HG03521 (cell line): ENCODE results near the gene ABCC4.

ENCODE experiments used
- ATAC-seq: cut with Tn5 transposase; IDR thresholded peaks from one replicate; pipeline ENCODE4 v1.9.1; 2021; ENCODE audit warnings: mild to moderate bottlenecking, moderate library complexity; ENCODE audit not compliant: unreplicated experiment

The ABCC4 gene

DNA sequence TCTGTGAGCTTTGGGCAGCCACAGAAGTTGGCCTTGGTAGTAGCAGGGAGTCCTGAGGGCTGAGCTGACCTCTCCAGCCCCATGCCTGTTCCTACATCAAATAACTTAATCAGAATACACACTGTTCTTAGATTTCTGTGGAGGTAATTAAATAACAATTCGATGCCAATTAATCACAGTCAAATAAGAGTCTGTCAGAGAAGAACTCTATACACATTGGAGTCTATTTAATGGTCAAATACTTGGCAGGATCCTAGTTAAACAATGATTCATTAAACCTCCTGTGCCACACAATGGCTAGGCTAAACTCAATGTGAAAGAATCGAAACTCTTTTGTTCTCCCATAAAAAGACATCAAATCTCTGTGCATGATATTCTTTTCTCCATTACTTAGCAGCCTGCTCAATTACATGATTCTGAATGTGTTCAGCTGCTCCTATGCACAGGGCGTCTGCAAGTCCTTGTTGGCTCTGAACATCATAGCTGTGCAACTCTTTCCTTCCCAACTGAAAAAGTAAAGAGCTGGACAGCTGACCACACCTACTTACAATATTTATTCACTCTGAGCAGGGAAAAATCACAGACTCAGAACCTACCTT lies 173.1 kb downstream of the ABCC4 start:
- ATAC-seq, result no peak

DNA sequence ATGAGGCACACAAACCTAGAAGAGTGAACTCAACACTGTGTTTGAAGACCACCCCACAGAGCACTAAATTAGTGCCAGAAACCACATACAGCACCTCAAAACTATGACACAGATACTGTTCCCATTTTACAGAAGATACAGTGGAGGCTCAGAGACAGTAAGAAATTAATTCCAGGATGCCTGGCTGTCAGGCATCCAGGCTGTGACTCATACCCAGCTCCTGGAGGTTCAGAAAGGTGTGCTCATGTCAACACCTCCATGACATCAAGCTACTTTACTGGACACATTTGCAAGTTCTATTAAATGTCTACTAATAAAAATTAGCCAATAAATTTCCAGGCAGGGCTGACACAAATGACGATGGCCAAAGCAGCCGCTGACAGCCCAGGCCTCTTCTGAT lies 176.3 kb downstream of the ABCC4 start:
- no peak for ATAC-seq

DNA sequence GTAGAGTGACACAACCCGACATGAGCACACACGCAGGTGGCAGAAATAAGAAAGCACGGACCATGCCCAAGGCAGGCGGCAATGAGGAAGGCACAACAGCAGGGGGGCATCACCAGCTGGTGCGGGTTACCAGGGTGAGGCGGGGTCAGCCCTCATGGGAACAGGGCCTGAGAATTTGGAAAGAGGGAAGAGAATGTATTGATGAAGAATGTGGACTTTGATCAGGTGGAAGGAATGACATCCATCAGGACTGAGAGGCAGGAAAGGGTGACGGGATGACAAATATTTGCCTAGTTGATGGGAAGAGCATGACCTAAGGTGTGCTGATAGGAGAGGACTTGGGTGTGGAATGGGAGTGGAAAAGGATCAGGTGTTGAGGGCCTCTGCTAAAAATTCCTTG lies 177.5 kb downstream of the ABCC4 start:
- no peak for ATAC-seq

DNA sequence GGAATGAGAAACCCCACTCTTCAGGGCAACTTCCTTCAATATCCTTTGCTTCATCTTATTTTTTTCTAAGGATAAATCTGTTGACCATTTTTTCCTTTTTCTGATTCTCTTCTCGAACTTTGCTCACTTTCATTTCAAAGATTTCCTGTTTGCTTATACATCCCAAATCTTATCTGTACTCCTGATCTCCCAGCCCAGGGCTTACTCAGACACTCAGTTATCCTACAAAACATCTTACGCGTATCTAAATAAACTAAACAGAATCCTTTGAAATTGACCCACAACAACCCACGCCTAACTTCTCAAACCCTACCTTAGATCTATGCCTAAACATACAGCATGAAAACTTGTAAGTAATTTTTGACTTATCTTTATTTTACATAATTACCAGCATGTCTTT lies 179.2 kb downstream of the ABCC4 start:
- ATAC-seq, result no peak

DNA sequence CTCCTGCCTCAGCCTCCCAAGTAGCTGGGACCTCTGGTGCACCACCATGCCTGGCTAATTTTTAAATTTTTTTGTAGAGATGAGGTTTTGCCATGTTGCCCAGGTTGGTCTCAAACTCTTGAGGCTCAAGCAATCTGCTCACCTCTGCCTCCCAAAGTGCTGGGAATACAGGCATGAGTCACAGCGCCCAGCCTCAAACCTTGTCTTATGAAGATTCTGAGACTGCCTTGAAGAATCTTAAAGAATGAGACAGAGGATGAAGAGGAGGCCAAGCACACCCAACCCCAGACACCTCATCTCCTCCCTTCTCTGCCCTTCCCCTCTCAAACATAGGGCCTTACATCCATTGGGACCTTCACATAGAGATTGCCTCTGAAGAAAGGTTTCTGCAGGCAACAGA lies 179.7 kb downstream of the ABCC4 start:
- ATAC-seq, result no peak

DNA sequence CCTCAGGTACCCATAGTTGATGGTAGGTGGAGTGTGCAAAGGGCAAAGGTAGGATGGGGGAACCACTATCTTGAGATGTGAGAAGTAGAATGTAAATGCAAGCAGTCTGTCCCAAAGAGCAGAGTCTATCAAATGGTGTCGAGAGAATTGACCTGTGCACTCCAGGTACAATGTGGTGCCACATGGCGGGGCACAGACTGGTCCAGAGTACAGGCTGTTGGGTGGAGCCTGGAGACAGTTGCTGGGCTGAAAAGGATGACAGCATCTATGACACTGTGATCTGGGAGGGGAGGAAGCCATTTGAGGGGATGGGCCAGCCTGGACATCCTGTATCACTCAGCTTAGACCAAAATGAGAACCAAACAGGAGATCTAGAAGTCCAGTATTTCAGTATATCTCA lies 180.6 kb downstream of the ABCC4 start:
- ATAC-seq, result no peak

DNA sequence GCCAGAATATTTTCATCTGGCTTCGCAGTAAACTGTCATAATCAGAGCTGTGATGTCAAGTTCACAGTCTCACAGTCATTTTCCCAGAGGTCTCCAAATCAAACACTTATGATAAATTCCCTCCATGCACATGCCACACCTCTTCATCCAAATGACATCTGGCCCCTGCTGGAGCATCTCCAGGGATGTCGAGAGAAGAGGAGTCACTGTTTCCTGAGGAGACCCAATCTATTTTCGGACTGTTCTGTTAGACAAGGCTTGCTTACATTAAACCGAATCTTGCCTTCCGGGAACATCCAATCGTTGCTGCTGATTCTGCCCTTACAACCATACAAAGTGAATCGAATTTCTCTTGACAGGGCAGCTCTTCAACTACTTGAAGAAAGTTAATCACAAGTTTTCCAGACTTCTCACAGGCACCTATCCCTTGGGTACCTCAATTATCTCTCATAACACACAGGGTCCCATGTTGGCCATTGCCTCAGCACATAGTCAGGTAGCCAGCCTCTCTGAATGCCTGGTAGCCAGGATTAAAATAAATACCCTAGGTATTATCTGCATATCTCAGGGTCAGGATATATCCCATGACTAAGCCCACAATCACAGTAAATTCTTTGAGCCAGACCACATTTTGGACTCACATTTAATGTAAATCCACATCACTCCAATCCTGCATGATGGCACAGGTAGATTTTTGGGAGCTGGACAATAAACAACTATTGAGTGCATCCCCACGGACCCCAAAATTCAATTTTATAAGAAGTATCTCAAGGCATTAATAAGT lies 182.5 kb downstream of the ABCC4 start:
- ATAC-seq, result no peak

DNA sequence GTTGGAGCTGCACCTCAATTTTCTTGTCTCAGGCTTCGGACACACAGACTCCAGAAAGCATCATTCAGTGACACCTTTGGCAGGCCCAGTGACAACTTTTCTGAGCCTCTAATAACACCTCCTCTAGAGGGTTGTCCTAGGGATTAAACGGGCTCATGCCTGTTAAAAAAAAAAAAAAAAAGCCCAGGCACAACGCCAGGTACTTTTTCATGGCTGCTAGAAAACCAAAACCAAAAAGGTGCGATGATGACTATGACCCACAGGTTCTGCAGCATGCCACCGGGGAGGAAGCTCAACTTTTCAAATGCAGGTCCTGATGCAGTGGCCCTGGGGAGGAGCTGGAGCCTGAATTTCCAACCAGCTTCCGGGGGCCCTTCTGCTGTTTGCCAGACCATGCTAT lies 184.2 kb downstream of the ABCC4 start:
- no peak for ATAC-seq

DNA sequence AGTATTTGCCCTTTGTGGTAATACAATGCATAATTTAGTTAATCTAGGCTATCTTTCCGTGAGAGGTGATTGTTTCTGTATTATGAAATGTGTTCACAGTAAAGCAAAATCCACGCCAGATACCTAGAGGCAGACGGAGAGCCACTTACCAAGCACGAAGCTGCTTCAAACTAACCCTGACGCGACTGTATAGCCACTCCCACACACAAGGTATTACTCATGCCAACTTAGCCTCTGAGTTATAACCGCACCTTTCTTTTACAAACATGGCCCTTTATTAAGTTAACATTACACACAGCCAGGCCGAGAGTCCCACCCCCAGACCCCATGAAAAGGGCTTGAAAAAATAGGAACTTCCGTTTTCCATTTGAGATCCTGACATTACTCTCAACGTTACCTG lies 185.7 kb downstream of the ABCC4 start:
- no peak for ATAC-seq

DNA sequence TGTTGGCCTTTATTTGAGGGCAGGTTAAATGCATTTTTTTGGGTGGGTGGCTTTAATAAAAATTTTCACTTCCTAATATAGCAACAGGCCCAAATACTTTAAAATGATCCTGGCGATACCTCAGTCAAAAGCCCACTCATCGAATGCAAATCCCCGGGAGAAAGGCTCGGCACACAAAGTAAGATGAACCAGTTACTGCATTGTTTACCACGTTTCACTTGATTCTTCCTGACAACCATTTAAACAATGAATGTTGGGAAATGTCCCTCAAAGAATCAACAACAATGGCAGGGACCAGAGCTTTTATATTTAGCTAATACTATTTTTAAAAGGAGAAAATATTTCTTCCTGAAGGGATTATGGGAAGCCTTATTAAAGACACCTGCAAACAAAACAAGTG lies 187.7 kb downstream of the ABCC4 start:
- no peak for ATAC-seq

DNA sequence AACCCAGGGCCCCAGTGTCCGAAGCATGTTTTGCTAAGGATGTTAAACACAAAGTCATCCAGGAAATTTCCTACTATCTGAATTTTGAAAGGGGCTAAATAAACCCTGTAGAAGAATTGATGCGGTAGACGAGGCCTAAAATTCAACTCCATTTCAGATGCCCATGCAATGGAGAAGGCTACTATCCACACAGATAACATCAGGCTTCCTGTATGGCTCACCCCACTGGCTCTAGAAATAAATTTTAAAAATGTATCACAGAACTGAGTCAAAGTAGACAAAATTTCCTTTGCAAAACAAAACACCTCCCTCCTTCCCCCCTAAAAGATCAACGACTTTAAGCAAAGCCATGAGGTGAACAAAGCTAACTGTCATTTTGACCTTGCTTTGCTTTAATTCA lies 188.4 kb downstream of the ABCC4 start:
- no peak for ATAC-seq

DNA sequence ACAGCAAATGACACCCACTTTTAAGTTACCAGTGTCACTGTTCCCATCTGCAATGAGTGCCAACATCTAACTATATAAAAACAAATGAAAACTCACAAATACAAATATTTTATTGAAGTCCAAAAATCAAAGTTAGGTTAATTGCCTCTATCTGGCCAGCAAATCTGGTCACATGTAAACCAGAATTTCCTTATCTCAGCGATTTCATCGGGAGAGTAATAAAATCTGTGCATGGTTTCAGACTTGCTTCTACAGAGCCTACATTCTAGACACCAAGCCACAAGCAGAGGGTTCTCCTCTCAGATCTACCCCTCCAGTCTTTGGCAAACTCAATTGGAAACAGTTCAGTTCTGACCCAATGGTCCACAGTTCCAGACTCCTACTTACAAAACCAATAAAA lies 189.6 kb downstream of the ABCC4 start:
- no peak for ATAC-seq

DNA sequence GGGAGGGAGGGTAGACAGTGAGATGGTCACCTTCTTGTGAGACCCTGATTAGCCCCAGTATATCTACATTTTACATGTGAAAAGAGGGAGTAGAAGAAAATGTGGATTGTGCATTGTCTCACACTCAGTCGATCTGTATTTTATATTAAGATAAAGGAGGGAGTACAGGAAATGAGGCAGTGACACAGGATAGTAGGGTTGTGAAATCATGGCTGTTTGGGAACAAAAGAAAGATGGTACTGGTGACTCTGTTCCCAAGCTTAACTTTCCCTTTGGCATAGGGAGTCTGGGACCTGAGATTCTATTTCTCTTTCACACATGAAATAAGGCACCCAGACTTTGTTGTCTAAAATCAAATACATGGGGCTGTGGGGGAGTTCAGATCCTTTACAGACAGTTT lies 194.7 kb downstream of the ABCC4 start:
- ATAC-seq, result no peak

DNA sequence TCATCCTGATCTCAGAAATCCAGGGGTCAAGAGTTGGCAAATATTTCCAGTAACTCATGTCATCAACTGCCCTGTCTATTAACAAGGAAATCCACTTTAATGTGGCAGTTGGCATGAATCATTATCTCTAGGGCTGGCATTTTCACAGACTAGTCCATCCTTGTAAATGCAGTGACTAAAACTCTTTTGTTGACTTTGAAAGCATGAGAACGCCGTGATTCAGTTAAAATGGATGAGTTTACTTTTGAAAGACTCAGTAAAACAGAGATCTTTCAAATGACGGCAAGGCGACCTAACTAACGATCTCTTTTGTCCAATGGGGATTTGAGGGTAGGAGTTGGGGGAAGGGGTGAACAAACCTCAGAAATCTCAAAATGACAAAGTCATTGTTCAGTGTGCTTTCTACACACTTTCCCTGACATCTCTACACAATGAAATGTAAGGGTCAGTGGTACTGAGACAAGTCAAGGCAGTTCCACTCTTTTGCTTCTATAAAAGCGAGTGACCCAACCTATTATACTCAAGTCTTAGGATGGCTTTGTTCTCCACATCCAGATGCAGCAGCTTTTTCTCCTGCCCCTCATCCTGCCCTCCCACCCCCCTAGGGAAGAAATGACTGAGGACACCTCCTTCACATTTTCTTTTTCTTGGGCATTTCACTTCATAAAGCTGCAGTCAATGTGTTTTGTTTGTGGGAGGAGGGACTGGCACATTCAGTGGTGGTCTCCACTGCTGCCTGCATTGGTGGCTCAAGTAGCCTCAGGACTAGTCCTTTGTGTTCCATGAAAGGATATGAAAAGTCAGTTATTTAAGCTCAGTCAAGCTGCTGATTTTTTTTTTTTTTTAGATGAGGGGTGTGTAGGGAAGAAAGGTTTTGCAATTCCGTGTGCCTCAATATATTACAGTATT lies 200.5 kb downstream of the ABCC4 start:
- ATAC-seq, result no peak

DNA sequence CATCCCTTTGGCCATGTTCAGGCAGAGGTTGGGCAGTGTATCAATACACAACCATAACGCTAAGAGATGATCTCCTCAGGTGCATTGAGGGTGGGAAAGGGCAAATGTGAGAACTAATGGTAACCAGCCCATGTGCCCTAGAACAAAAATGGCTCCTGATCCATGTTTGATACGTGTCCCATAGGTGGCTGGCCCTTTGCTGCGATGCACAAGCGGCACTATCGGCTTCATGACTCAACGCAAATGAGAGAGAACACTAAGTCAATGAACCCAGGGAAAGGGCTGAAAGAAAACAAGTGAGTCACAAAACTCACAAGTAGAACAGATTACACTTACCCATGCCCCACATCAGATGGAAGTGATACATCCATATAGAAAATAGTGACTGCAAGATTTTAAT lies 201.7 kb downstream of the ABCC4 start:
- ATAC-seq, result no peak

DNA sequence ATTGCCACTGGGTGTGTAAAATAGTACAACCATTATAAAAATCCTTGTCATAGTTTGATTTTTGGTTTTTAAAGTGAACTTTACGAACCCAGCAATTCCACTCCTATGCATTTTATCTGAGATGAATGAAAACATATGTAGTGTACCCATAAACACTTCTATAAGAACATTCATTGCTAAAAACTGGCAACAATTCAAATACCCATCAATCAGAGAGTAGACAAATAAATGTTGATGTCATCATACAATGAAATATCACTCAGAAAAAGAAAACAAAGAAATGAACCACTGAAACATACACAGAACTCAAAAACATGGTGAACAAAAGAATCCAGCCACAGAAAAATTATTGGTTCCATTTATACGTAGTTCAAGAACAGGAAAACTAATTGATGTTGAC lies 202.3 kb downstream of the ABCC4 start:
- no peak for ATAC-seq

DNA sequence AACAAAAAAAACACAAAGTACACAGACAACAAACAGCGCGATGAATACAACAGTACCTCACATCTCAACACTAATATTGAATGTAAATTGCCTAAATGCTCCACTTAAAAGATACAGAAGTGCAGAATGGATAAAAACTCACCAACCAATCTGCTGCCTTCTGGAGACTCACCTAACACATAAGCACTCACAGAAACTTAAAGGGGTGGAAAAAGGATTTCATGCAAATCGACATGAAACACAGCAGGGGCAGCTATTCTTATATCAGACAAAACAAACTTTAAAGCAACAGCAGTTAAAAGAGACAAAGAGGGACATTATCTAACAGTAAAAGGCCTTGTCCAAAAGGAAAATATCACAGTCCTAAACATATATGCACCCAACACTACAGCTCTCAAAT lies 209.5 kb downstream of the ABCC4 start:
- ATAC-seq, result no peak

DNA sequence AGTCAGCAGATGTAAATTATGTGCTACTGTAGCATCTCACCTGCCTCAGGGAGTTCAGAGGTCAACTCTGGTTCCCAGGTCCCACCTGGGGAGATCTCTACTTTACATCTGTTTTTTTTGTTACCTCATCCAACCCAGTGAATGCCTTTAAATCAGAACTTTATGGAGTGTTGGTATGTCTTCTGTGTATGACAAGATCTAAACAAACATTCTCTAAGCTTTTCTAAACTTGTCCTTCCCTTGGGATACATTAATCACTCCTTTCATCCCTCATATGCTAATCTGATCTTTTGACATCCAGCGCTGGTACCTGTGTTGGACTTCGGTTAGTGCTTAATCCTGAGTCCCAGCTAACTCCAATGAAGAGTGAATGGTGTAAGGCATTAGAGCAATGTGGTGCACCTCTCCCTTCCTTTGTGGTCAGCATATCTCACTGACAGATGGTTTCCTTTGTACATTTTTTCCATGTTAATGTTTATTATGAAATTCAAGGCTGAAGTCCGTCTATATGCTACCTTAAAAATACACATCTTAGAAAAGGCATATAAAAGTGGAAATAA lies 213.4 kb downstream of the ABCC4 start:
- ATAC-seq, result no peak

DNA sequence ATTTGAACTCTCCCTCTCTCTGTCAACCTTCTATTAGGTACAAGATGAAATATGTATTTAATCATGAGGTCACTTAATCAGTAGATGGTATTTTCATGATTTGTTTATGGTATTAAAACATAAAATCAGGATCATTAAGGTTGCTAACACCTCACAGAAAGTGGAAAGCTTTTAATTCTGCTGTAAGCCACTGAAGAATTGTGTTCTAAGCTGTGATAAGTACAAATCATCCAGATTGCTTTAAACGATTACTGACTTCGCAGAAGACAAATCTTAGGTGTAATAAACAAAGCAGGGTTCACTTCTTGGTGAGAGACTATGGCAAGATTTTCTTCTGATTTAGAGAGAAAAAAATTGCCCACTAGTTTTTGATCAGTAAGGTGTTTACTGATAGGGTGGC lies 214.5 kb downstream of the ABCC4 start:
- no peak for ATAC-seq

DNA sequence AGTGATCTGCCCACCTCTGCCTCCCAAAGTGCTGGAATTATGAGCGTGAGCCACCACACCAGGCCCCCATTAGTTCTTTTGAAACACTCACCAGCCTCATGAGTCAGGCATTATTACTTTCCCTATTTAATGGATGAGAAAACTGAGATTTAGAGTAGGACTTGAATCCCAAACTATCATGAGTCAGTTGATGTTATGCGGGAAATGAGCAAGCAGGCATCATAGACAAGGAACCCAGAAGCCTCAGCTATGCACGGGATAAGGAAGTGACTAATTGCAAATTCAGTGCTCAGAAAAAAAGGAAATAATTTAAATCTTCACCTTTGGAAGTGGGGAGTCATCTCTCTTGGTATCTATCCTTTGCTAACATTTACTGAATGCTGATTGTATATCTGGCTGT lies 217.5 kb downstream of the ABCC4 start:
- no peak for ATAC-seq

DNA sequence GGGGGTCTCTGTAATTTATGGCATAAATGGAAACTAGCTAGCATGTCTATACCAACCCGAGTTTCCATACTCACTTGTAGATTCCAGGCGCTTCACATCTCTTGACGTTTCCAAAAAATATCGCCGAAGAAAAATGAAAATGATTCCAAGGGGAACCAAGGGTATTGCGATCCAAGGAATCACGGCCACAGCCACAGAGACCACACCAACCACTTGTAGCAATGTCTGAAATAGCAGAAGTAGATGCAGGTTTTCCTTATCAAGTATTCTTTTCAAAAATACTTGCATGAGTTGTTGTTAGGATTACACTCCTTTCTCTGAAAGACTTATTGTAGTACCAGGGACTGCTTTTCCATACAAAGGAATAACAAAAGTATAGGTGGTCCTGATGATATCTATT lies 218.2 kb downstream of the ABCC4 start:
- no peak for ATAC-seq

DNA sequence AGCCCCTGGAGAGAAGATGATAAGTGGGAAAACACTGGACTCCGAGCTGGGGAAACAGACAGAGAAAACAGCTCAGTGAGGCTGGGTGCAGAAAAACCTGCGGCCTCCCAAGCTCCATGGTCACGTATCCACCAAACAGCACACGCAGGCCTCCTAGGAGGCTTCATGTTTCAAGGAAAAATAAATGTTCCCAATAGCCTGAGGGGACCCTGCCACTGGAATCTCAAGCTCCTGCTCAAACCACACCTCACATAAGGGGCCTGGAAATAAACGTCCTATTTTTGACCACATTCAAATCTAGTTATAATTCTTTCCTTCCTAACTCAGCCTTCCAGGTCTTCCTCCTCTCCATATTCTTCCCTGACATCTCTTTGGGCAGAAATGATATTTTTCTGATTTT lies 225.7 kb downstream of the ABCC4 start:
- no peak for ATAC-seq
